Ramos (cell line): ENCODE results near the gene SBSN.

Experiments
- in situ Hi-C: fragments of 300-500 bp; cut with MboI; formaldehyde crosslinking; loops from one replicate; pipeline ENCODE4 v1.14.3; 2022; ENCODE audit warnings: low sequenced_read_pairs; ENCODE audit not compliant: unreplicated experiment

Gene SBSN, protein sequence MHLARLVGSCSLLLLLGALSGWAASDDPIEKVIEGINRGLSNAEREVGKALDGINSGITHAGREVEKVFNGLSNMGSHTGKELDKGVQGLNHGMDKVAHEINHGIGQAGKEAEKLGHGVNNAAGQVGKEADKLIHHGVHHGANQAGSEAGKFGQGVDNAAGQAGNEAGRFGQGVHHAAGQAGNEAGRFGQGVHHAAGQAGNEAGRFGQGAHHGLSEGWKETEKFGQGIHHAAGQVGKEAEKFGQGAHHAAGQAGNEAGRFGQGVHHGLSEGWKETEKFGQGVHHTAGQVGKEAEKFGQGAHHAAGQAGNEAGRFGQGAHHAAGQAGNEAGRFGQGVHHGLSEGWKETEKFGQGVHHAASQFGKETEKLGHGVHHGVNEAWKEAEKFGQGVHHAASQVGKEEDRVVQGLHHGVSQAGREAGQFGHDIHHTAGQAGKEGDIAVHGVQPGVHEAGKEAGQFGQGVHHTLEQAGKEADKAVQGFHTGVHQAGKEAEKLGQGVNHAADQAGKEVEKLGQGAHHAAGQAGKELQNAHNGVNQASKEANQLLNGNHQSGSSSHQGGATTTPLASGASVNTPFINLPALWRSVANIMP

DNA sequence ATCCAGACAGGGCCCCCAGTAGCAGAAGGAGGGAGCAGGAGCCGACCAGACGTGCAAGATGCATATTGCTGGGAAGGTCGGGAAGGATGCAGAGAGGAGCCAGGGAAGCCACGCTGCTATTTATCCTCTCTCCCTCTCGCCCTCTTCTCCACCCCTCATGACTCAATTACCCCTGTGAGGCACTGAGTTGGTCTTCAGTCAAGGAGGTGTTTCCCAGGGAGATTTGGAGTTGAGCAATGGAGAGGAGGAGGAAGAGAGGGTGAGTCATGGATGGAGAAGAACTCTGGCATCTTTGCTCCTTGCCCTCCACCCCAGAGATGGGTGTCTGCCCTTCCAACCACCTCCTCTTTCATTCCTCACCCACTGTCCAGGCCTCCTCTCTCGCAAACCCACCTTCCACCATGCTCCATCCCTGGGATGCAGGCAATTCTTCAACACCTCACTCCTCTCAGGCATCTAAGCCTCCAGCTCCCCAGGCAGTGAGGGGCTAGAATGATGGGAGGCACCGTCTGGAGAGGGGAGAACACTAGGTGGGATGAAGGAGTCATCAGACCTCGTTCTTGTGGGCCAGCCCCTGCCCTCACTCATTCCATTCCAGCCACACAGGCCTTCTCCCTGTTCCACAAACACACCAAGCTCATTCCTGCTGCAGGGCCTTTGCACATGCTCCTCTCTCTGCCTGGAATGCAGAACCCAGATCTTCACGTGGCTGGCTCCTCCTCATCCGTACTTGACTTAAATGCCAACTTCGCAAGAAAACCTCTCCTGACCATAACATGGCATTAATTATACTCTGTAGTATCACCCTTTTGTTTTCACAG lies at the start of gene SBSN:
TSS of gene SBSN (minus strand) at position 94 of the 821 bp plus-strand sequence. CDS start at position 64, 30 bp downstream.
- in situ Hi-C loops, result no loop called here

DNA sequence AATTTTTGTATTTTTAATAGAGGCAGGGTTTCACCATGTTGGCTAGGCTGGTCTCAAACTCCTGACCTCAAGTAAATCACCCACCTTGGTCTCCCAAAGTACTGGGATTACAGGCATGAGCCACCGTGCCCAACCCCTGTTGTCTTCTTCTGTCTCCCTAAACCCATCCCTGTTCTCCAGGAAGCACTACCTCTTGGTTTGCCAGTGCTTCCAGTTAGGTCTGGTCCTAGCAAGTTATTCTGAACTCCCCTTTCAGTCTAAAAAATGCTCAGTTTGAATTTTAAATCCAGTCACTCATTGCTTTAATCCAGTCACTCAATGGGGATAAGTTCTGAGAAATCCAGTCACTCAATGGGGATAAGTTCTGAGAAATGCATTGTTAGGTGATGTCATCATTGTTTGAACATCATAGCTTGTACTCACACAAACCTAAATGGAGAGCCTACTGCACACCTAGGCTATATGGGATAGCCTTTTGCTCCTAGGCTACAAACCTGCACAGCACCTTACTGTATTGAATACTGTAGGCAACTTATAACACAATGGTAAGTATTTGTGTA lies 43.4 kb upstream of the SBSN start:
- in situ Hi-C loops, result no loop called here

DNA sequence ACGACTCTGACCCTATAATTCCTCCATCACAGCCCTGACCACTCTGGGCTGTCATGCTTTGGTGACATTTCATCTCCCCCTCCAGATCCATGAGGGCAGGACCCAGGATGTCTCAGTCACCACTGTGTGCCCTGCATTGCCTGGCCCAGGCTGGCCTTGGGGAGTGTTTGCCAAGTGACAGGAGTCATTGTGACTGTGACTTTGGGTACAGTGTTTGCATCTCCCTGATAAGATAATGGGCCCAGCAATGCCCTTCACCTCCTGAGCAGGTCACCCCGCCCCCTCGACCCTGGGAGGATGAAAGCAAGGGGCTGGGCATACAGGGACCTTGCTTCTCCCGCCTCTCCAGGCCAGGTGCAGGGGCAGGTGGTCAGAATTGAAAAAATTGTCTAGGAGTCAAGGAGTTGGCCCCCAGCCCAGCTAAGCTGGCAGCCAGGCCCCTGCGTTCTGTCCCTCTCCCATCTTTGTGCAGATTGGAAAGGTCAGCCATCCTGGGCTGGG lies 41.2 kb upstream of the SBSN start:
- in situ Hi-C loops, result no loop called here

DNA sequence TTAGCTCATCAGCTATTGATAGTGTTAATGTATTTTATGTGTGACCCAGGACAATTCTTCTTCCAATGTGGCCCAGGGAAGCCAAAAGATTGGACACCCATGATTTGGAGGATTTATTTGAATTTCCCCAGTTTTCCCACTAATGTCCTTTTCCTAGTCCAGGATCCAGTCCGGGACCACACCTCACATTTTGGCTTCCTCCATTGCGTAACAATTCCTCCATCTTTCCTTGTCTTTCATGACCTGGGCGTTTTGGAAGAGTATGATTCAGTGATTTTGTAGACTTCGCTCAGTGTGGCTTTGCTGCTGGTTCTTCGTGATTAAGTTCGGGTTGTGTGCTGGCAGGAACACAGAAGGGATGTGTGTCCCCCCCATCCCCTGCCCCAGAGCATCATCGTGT lies 38.6 kb upstream of the SBSN start:
- in situ Hi-C loops, result no loop called here

DNA sequence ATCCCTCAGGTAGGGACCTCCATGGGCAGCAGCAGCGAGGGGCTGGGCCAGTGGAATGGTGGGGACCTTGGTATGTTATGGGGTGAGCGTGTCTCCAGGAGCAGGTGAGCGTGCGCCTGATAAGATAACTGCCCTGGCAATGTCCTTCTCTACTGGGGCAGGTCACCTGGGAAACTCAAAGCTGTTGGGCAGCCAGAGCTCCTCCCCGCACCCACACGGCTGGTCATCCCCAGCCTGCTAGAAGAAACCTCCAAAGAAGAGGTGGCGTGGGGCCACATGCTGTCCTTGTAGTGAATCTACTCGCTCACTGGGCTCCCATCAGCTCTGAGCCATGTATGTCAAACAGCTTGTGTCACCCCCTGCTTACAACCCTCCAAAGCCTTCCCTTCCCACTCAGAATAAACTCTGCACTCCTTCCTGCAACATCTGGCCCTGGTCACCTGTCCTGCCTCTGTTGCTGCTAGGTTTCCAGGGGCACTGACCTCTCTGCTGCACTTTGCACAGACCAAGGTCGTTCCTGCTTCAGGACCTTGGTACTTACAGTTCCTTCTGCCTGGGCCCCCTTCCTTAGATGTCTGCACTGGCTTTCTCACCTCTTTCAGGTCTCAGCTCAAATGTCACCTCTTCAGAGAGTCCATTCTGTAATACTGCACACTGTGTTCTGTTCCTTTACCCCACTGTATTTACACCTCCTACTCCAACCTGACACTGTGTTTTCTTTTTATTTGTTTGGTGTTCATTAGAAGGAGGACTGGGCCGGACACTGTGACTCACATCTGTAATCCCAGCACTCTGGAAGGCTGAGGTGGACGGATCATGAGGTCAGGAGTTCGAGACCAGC lies 37.1 kb upstream of the SBSN start:
- in situ Hi-C loops, result no loop called here

DNA sequence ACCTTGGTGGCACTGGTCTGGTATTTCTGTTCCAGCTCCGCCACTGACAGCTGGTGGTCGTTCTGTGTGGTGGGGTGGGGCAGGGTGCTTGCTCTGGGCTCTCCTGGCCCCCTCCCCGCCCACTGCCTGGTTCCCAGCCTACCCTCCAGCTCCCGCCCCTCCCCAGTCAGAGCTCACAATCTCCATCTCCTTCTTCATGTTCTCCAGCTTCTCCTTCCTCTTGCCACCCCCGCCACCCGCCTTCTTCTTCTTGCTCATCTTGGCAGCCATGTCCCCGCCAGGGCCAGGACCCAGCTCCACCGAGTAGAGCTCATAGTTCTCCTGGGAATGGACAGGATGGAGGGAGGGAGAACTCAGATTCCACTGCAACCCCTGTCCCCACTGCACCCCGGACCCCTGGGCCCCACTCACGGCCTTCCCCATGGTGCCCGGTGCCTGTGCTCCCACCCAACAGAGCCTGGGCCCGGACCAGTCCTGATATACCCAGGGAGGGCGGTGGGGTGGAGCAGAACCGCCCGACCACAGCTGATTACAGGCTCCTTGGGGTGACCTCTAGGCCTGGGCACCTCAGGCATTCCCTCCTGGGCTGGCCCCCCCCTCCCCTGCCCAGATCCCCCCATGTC lies 35.2 kb upstream of the SBSN start, which contains the start of gene ATP4A:
TSS of gene ATP4A (minus strand) at position 452 of the 623 bp plus-strand sequence. CDS start at position 423, 29 bp downstream.
- in situ Hi-C loops, result no loop called here

DNA sequence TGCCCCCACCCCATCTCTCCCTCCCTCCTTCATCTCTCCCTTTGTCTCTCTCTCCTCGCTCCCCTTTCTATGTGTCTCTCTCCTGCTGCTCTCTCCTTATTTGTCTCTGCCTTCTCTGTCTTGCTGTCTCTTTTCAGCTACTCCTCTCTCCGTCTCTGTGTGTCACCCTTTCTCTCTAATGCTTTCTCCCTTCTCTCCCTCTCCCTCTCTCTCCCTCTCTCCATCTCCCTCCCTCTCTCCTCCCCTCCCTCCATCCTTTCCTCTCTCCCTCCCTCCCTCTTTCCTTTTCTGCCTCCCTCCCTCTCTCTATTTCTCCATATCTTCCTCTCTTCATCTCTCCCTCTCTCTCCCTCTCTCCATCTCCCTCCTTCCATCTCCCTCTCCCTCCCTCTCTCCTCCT lies 34.7 kb upstream of the SBSN start:
- in situ Hi-C loops, result no loop called here

DNA sequence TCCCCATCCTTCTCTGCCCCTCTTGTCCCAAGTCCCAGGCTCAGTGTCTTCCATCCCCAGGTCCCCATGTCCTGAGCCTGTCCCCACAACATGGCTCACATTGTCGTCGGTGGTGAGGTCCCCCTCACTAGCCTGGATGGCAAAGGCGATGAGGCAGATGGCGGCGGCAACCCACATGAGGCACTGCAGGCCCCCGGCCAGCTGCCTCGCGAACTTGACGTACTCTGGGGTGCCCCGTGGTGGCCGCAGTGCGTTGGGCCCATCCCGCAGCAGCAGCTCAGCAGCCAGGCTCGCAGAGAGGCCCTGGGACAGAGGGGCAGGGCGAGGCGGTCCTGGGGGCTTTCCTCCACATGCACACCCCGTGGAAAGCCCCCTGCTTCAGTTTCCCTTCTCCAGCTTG lies 34.2 kb upstream of the SBSN start:
- in situ Hi-C loops, result no loop called here

DNA sequence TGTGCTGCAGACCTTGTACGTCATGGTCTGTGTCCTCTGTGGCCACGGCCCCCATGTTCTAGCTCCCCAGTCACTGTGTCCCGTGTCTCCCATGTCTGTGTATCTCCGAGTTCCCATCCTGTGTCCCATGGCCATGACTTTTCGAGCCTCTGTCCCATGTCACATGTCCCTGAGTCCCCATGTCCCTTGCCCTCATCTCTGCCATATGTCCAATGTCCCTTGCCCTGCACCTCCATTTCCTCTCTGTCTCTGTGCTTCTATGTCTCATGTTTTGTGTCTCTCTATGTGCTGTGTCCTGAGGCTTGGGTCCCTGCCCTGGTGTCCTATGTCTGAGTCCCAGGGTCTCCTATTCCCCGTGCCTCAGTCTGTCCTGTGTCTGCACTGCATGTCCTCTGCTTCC lies 33.3 kb upstream of the SBSN start:
- in situ Hi-C loops, result no loop called here

DNA sequence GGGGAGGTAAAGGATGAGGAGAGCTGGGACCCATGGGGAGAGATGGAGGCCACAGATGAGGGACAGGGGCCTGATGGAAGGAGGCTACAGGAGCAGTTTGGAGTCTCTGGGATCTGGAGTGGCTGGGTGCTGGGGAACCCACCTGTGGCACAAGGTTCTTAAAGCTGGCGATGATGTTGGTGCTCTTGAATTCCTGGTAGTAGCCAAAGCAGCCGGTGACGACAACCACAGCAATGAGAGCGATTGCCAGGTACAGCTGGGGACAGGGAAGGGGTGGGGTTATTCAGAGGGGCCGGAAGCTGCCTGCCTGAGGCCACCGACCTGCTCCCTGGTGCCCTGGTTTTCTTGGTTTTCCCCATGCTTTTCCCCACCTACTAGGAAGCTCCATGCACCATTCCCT lies 32.6 kb upstream of the SBSN start:
- in situ Hi-C loops, result no loop called here

DNA sequence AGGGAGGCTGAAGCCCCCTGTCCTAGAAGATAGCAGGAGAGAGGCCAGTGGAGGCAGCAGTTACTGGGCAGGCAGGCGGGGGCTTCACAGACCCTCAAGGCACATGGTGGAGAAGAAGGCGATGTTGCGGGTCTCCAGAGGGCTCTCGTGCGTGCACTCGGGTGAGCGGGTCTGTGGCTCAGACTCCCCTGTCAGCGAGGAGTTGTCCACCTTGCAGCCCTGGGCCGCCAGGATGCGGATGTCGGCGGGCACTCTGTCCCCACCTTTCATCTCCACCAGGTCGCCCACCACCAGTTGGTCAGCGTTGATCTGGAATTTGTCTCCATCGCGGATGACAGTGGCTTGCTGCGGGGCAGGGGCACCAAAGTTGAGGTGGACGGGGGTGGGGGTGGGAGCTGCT lies 32.2 kb upstream of the SBSN start:
- in situ Hi-C loops, result no loop called here

DNA sequence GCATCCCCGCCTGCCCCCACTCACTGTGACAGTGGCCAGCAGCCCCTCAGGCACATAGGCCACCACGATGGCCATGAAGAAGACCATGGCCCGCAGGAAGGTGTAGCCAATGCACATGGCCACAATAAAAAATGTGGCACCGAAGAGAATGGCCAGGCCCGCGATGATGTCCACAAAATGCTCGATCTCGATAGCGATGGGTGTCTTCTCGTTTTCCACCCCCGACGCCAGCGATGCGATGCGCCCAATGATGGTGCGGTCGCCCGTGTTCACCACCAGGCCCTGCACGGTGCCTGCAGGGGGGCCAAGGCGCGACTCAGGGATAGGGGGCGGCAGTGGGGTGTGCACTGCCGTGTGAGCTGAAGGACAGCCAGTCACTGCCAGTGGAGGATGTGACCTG lies 31.7 kb upstream of the SBSN start:
- in situ Hi-C loops, result no loop called here

DNA sequence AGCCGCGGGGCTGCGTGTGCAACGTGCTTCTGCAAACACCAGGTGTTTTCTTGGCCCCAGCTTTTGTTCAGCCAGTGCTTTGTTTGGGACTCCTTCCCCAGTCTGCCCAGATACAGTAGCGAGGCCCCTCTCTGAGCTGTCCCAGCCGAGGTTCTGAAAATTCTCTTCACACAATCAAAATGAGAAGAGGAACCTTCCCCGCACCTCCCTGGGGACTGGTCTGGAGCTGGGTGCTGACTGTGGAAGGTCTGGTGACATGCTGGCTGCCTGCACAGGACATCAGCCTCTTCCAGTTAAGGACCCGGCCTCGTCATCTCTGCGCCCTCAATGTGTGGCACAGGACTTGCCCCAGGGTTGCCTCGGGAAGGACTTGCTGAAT lies 31.2 kb upstream of the SBSN start:
- in situ Hi-C loops, result no loop called here

DNA sequence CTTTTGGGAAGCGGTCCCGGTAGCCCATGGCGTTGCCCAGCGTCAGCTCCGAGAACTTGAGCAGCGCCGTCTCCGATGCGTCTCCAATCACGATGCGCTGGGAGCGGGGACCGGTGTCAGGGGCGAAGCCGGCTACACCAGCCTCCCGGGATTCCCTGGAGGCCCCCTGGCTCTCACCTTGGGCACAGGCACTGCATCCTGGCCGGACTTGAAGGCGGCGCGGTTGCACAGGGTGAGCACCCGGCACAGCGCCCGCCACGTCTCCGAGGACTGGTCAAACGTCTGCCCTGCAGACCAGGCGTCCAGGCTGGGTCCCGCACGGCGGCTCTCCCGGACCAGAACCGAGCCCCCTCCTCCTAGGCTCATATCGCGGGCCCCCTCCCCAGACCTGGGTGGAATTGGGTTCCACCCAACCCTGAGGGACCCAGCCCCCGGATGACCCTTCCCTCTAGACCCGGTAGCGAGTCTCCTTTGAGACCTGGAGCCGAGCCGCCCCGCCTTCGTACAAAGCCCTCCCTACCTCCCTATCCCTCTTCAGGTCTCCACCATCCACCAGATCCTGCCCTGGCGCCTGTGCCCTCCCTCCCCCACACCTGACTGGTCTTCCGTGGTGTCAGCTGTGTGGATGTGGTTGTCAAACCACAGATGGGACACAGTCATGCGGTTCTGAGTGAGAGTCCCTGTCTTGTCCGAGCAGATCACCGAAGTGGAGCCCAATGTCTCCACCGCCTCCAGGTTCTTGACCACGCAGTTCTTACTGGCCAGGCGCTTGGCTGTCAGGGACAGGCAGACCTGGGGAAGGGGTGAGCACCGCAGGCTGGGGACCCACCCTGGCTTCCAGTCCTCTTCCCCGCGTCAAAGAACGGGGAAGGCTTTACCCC lies 30.5 kb upstream of the SBSN start:
- in situ Hi-C loops, result no loop called here

DNA sequence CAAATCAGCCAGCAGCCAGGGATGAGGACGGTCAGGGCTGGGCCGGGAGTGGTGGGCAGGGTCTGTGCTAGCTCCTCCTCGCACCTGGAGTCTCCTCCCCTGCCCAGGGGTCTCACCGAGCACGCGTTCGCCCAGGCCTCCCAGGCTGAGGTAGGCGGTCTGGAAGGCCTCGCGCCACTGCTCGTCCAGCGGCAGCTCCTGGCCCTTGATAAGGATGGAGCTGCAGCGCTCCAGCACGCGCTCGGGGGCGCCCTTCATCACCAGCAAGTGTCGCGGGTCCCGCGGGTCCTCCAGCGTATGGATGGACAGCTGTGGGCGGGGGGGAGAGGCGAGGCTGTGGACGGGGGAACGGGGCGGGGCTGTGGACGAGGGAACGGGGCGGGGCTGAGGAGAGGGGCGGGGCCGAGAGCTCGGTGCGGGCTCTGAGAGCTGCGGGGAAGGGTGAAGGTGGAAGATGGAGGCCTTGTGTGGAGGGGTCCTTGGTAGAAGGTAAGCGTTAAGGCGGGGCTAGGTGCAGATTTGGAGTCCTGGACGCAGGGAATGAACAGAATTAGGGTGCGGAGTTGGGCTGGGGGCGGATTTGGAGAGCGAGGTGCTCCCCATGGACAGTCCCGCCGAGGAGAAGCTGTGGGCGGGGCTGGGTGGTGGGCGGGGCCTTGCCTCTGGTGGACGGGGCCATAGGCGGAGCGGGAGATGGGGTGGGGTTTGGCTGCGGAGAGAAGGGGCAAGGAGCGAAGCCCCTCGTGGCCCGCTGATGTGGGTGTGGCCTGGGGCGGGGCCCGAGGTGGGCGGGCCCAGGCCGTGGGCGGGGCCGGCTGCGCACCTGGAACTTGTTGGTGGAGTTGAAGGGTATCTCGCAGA lies 29.7 kb upstream of the SBSN start:
- in situ Hi-C loops, result no loop called here

DNA sequence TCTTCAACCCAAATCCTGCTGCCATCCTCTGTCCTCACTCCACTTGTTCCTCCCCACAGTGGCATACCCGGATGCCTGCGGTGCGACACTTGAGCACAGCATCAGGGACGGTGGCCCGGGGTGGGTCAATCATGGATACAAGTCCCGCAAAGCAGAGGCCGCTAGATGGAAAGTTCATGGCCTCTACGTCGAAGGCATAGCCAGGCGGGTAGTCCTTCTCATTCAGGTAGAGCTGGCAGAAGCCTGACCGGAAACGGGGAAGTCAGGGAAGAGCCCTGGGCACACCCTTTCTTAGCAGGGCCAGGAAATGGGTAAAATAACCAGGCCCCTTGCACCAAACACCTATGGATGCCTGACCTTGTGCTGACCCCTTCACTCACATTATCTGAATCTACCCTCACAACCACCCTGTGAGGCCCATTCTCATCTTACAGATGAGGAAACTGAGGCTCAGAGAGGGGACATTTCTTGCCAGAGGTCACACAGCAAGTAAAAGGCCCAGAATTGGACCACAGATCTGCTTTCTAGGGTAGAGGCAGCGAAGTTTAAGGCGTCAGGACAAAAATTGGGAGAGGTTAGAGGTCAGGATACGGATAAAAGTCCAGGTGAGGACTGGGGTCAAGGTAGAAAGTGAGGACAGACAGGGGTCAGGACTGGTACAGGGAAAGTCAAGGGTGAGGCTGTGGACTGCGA lies 28.9 kb upstream of the SBSN start:
- in situ Hi-C loops, result no loop called here

DNA sequence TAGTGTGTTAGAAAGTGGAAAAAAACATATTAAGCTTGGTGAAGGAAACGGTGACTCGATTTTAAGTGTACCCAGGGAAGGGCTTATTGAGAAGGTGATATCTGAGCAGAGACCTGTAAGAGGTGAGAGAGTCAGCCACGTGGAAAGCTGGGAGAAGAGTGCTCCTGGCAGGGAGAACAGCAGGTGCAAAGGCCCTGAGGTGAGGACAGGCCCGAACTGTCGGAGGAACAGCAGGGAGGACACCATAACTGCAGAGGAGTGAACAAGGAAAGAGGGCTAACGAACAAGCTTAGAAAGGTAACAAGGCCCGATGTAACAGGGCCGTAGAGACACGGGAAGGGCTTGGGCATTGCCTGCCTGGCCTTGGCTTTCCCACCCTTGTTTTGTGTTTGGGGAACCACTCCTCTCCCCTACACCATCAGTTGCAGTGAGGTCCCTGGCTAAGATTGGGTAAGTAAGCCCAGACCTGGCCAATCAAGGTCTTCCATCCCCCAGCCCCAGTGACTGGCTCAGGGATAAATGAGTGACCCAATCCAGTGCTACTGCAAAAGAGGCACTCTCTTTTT lies 28.0 kb upstream of the SBSN start:
- in situ Hi-C loops, result no loop called here
